M059J (cell line): ENCODE results near the gene DPP6. TPM values are rescaled to one million over a fixed set of nuclear protein-coding genes. Genes with fewer than 3 reads are reported as not detected.
A peak's percentile ranks its signal among the peaks of the same experiment; 100 is the strongest.

Experiments used
- DNase-seq: peaks from one replicate; pipeline ENCODE4 v3.0.0-alpha.2; 2012; ENCODE audit warnings: low read depth
- total RNA-seq: library from RNA; depleted of rRNA; stranded (reverse); fragments of >200 nt; shearing (Covaris generic); gene quantifications from 2 replicates; pipeline ENCODE4 v1.2.3, GENCODE V29; 2014

Gene DPP6
- total RNA-seq, 1 experiment from 2014 or later, result not detected

GRCh38 chr7:154409703-154410311 is 357.6 kb downstream of the DPP6 start:
- DNase-seq, result peak; percentile 24

- DNase-seq, result no peak
Measured at GRCh38 chr7:154412105-154412504, 359.9 kb downstream of the DPP6 start.

GRCh38 chr7:154415709-154416399 is 363.7 kb downstream of the DPP6 start:
- DNase-seq, result no peak

GRCh38 chr7:154416714-154417113 is 364.5 kb downstream of the DPP6 start:
- no peak for DNase-seq

- no peak for DNase-seq
Measured at GRCh38 chr7:154419344-154419743, 367.1 kb downstream of the DPP6 start.

- no peak for DNase-seq
Measured at GRCh38 chr7:154423231-154423630, 371.0 kb downstream of the DPP6 start.

- DNase-seq, result no peak
Measured at GRCh38 chr7:154424350-154424749, 372.2 kb downstream of the DPP6 start.

- DNase-seq, result no peak
Measured at GRCh38 chr7:154425271-154425670, 373.1 kb downstream of the DPP6 start.

- no peak for DNase-seq
Measured at GRCh38 chr7:154426778-154427177, 374.6 kb downstream of the DPP6 start.

GRCh38 chr7:154427533-154427932 is 375.3 kb downstream of the DPP6 start:
- DNase-seq, result no peak

- DNase-seq, result no peak
Measured at GRCh38 chr7:154429666-154430404, 377.6 kb downstream of the DPP6 start.

GRCh38 chr7:154430640-154431039 is 378.4 kb downstream of the DPP6 start:
- no peak for DNase-seq

GRCh38 chr7:154431045-154431444 is 378.8 kb downstream of the DPP6 start:
- DNase-seq, result no peak

GRCh38 chr7:154433632-154434598 is 381.7 kb downstream of the DPP6 start:
- no peak for DNase-seq

- DNase-seq, result no peak
Measured at GRCh38 chr7:154436560-154436959, 384.4 kb downstream of the DPP6 start.

GRCh38 chr7:154437234-154437633 is 385.0 kb downstream of the DPP6 start:
- no peak for DNase-seq

GRCh38 chr7:154438571-154439367 is 386.6 kb downstream of the DPP6 start:
- DNase-seq, result no peak

GRCh38 chr7:154440058-154440457 is 387.9 kb downstream of the DPP6 start:
- no peak for DNase-seq

- no peak for DNase-seq
Measured at GRCh38 chr7:154440651-154441050, 388.5 kb downstream of the DPP6 start.

GRCh38 chr7:154441811-154442210 is 389.6 kb downstream of the DPP6 start:
- DNase-seq, result no peak

GRCh38 chr7:154442939-154443338 is 390.7 kb downstream of the DPP6 start:
- DNase-seq, result no peak
